ENCODE measurements around the gene TAS1R3.

The TAS1R3 gene

DNA sequence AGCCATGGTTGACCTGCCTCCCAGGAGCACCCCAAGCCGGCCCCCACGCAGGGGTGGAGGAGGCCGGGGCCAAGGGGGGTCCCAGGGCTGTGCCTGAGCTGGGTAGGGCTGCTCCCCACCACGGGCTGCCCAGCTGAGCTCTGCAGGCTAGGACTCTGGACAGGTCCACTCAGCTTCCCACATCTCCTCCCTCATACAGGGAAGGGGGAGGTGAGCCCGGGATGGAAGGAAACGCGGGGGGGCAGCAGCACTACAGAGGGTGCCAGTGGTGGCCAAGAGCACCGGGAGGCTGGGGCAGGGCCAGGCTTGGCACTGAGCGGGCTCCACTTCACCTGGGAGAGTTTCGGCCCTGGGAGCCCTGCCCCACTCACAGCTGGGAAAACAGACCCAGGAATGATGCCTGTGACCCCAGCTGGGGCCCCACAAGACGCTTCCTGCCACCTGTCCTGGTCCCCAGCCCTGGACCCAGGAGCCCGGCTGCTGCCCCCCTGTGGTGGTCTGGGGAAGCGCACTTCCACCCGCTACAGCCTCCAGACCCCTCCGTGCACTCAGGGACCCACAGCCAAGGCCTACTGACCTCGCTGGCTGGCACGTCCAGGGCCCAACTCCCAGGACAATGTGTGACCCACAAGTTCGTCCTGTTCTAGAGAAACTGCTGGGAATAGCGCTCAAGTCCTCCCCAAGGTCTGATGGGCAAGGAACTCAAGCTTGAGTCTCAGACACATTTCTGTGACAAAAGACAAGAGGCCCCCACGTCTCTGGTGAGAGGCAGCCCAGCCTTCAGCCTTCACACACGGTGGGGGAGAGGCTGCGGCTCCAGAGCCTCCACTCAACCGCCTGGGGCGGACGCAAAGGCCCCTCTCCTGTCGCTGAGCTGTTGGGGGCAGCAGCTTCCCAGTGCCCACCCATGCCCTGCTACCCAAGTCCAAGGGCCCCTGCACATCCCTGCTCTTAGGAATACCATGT is 40.9 kb downstream of the TAS1R3 start:
- peak; percentile 76 for DNase-seq (ENCODE audit: low read depth)

DNA sequence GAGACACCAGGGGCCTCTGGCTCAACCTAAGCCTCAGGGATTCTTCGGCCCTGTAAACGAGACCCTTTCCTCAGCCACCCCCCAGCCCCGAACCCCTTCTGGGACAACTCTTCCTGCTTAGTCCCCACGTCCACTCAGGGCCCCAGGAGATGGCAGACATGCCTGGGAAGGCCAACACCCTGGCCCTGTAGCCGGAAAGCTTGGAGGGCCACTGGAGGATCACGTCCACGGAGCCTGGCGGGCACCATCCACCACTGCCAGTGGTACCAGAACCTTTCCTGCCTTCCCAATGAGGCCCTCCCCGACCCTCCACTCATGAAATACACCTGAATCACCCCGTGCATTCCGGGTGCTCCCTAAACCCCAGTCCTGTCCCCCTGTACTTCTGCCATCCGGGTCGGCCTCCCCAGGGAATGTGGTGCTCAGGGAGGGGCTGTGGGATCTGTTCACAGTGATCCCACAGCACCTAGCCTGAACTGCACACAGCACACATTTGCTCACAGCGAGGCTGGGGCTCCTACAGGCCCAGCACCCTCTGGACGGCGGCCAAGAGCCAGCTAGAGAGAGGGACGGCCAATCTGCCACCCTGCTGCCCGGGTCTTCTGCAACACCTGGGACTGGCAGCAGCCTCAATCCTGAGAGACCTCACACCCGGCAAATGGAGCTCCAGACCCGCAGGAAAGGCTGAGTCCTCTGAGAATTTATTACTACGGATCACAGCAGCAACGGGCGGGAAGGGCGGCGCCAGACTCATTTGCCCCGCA is 42.2 kb downstream of the TAS1R3 start:
- DNase-seq (ENCODE audit: low read depth) = no peak

GRCh38 chr1:1373815-1374588 is 42.9 kb downstream of the TAS1R3 start:
- DNase-seq (ENCODE audit: low read depth) = no peak

DNA sequence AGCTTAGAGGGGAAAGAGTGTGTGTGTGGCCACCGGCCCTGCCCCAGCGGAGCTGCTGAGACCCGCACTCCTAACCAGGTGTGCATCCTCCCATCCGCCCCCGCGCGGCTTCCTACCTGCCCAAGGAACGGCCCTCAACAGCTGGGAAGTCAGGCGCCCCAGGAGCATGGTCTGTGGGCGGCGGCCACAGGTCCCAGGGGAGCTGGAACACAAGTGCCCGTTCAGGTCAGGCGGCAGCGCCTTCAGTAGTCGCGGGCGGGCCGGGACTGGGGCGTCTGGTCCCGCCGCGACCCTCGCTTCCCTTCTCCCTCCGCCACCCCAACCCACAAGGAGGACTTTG is 43.5 kb downstream of the TAS1R3 start:
- DNase-seq (ENCODE audit: low read depth) = no peak

DNA sequence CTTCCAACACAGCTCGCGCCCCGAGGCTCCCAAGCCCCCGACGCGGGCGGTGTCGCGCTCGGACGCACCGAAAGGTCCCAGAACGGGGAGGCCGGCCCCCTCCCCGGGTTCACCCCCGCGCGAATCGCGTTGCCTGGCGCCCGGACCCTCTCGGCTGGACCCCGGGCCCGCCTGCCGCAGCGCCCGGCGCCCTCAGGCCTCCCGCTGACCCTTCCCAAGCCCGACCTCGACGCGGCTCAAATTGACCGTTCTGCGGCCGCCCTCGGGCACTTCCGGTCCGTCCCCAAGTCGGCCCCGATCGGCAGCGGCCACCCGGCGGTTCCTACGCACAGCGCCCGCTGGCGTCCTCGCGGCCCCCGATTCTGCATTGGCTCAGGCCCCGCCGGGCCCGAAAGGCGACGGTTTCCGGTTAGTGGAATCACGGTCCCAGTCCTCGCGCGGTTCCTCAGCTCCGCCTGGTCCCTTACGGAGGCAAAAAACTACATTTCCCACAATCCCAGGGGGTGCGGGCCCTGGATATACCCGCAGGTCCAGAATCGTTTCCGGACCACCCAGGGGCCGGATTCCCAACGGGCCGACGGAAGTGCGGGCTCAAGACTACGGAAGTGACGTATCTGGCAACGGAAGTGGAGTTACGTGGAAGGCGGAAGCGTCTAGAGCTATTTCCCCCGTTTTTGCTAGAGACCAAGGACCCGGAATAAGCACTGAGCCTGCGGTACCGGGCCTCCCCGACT is 44.0 kb downstream of the TAS1R3 start, which contains the start of gene AURKAIP1:
Gene AURKAIP1, minus strand, starts transcription at position 279 of the 734 bp plus-strand sequence. CDS start 451 bp downstream, outside the sequence.
- peak; percentile 96 for DNase-seq (ENCODE audit: low read depth)

DNA sequence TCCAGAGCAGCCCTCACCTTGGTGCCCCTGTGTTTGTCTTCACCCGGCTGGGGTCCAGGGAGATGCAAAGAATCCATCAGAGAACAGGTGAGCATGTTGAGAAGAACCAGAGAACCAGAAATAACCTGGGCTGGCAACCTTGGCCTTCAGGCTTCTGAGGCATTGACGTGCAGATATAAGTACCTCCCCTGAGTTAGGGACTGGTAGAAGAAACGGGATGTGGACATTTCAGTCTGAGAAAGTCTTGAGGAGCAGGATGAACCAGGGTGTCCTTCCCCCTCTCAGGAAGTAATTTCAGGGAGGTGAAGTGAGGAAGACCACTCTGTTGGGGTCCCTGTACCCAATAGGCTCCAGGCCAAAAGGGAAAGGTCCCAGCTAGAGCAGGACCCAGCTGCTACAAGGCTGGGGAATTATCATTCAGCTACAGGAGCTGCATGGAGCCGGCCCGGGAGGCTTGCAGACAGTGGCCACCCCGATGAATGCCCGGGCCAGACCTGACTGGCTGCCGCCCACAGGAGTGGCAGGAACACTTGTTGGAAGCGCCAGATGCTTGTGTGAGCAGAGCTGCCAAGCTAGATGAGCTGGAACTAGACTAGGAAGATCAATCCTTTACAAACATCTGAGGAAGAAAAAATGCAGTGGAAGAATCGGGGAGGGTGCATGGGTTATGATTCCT is 45.6 kb downstream of the TAS1R3 start:
- DNase-seq (ENCODE audit: low read depth) = no peak

DNA sequence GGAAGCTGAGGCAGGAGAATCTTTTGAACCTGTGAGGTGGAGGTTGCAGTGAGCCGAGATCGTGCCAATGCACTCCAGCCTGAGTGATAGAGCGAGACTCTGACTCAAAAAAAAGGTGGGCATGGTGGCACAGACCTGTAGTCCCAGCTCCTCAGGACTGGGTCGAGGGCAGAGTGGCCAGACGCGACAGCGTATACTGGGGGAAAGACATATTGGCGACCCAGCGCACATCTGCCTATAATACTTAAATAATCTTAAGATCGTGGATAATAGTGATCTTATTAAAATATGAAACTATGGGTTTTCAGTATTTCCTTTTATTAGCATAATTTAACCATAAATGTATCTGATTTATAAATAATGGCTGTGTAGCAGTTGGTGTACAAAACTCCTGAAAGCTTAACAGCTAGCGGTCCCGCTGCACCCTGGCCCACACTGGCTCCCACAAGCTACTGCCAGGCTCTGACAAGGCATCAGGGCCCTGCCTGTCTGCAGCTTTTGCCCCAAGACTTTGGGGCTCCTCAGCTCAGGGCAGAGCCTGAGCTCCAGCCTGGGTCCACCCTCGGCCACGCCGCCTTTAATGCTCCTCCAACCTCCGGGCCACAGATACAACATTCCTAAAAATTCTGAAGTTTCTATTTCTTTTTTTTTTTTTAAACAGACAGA is 46.6 kb downstream of the TAS1R3 start:
- DNase-seq (ENCODE audit: low read depth) = no peak

DNA sequence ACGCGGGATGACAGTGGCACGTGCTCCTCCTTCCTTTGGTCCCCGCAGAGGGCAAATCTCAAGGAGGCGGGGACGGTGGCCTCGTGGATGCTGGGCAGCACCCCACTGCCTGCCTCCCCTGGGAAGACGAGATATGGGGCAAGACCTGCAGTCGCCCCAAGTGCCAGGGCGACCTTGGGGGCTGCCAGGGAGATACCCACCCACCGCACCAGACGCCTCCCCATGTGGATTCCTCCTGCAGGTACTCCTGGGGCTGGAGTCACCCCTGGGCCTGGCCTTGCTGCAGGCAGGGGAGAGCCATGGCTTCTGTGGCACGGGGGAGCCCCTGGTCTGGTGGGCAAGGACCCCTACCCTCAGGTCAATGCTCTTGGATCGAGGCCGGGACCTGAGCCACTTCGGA is 49.8 kb downstream of the TAS1R3 start:
- no peak for DNase-seq (ENCODE audit: low read depth)

- no peak for DNase-seq (ENCODE audit: low read depth)
These were observed 50.2 kb downstream of the TAS1R3 start for GRCh38 chr1:1381294-1381693.

All from activated gamma-delta T cell treated with anti-CD3 and anti-CD28 coated beads, Interleukin-2, amount 50 U/mL, for 16 hours (primary cell).